Measurements from ENCODE around the gene CHMP1A. TPM values are rescaled to one million over a fixed set of nuclear protein-coding genes. Genes with fewer than 3 reads are reported as not detected.
"Not testable (repeated sequence)": the region's sequence is repeated elsewhere in the genome, so short reads cannot be mapped to it uniquely, and the experiment has no call there.

Gene CHMP1A
- total and polyA plus RNA-seq, 10 donors, result 44.4 to 96.2 (median 76.5) TPM

DNA sequence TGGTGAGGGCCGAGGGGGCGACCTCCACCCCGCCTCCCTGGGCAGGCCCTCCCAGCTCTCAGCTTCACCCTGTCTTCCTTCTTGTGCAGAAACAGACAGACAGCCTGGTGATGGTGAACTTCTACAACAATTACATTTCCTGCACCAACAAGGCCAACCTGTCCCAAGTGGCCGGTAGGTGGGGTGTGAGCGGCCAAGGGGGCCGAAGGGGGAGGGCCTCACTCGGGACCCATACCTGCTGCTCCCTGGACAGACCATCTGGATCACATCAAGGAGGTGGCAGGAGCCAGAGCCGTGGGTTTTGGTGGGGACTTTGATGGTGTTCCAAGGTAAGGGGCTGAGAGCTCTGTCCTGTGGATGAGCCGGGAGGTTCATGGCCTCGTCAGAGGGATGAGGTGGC lies 20.1 kb downstream of the CHMP1A start:
- H3K36me3 ChIP-seq, result no peaks in the 10 kb centered on the region
- intact Hi-C loops (cut with DNase I; ENCODE audit: low total_unique reads), result no loop called here
- peaks cover 0 to 51% (median 3%) of the 10 kb centered on the region in 7 donors for H3K27me3 ChIP-seq (replicated peaks in 1 of 7)
- no peaks in the 10 kb centered on the region for H3K9me3 ChIP-seq
- H3K4me3 ChIP-seq, result no peak overlapping the region
- no peak for DNase-seq
- WGBS, 5 donors, result 66 to 80% (median 70%) methylated on average over 9 to 10 of the region's 10 CpGs
- peaks cover 0 to 20% (median 12%) of the 10 kb centered on the region in 6 donors for H3K4me1 ChIP-seq
- TF ChIP-seq, protein P1, sequence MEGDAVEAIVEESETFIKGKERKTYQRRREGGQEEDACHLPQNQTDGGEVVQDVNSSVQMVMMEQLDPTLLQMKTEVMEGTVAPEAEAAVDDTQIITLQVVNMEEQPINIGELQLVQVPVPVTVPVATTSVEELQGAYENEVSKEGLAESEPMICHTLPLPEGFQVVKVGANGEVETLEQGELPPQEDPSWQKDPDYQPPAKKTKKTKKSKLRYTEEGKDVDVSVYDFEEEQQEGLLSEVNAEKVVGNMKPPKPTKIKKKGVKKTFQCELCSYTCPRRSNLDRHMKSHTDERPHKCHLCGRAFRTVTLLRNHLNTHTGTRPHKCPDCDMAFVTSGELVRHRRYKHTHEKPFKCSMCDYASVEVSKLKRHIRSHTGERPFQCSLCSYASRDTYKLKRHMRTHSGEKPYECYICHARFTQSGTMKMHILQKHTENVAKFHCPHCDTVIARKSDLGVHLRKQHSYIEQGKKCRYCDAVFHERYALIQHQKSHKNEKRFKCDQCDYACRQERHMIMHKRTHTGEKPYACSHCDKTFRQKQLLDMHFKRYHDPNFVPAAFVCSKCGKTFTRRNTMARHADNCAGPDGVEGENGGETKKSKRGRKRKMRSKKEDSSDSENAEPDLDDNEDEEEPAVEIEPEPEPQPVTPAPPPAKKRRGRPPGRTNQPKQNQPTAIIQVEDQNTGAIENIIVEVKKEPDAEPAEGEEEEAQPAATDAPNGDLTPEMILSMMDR (IDR thresholded peaks at IDR 0.05 in 8 of 11, conservative IDR thresholded peaks at IDR 0.05 in 3 of 11), result no peak
- TF ChIP-seq POLR2AphosphoS5 (IDR thresholded peaks at IDR 0.05) (no peak), POLR2A (IDR thresholded peaks at IDR 0.05) (no peak)
- no peak overlapping the region for H3K27ac ChIP-seq

DNA sequence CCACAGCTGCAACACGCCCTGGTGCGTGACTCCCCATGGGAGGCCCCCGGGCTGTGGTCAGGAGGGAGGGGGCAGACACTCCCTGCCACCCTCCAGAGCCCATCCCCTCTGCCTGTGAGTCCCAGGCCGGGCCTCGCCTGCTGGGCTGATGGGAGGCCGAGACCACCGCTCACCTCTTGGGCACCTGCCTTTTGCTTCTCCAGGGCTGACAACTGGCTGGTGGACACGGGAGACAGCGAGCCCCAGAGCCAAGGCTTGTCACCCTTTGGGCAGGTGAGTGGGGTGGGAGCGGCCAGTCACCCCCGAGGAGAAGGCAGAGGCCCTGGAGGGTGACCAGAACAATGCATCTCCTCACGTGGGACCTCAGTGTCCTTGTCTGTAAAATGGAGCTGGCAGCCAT lies 20.8 kb downstream of the CHMP1A start:
- Histone ChIP-seq H3K27me3 (replicated peaks in 1 of 7) (peaks cover 0 to 59% (median 3%) of the 10 kb centered on the region in 7 donors), H3K9me3 (no peaks in the 10 kb centered on the region), H3K27ac (no peak overlapping the region), H3K4me1 (peaks cover 0 to 17% (median 11%) of the 10 kb centered on the region in 6 donors), H3K36me3 (no peaks in the 10 kb centered on the region), H3K4me3 (no peak overlapping the region)
- 83 to 94% (median 89%) methylated on average over 11 to 12 of the region's 12 CpGs for WGBS, 5 donors
- DNase-seq, result no peak
- TF ChIP-seq POLR2AphosphoS5 (IDR thresholded peaks at IDR 0.05) (no peak), POLR2A (IDR thresholded peaks at IDR 0.05) (no peak)
- intact Hi-C loops (cut with DNase I; ENCODE audit: low total_unique reads), result no loop called here

DNA sequence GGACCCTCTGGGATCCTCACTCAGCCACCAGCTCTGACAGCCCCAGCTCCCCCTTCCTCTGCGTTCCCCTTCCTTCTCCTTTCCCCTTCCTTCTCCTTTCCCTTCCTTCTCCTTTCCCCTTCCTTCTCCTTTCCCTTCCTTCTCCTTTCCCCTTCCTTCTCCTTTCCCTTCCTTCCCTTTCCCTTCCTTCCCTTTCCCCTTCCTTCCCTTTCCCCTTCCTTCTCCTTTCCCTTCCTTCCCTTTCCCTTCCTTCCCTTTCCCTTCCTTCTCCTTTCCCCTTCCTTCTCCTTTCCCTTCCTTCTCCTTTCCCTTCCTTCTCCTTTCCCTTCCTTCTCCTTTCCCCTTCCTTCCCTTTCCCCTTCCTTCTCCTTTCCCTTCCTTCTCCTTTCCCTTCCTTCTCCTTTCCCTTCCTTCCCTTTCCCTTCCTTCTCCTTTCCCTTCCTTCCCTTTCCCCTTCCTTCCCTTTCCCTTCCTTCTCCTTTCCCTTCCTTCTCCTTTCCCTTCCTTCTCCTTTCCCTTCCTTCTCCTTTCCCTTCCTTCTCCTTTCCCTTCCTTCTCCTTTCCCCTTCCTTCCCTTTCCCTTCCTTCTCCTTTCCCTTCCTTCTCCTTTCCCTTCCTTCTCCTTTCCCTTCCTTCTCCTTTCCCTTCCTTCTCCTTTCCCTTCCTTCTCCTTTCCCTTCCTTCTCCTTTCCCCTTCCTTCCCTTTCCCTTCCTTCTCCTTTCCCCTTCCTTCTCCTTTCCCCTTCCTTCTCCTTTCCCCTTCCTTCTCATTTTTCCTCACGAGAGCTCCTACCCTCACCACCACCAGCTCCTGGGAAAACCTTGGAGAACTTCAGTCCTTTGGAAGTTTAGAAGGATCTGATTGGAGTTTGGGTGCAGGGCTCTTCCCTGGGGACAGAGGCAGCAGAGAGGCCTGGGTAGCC lies 22.8 kb downstream of the CHMP1A start:
- not testable (repeated sequence) for H3K4me1 ChIP-seq

DNA sequence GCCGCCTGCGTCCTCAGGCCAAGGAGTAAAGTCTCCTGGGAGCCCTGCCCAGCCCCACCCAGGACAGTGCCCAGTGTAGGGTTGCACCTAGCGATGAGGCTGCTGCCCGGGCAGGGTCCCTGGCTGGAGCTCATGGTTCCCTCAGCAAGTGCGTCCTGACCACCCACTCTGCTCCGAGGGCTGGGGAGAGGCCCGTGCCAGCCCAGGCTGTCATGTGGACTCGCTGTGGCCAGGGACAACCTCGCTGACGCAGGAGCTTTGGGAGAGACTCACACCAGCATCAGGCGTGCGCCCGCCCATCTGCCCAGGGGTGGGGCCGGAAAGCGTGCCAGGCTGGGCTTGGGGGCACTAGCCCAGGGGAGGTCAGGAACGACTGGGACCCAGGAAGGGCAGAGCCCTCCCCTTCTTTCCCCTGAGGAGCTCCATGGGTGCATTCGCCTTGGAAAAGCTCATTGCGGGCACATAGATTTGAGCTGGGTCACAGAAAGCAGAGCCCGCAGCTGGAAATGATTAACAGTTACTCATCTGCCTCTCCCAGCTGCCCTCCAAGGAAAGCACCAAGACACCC lies 24.4 kb downstream of the CHMP1A start:
- WGBS, 5 donors, result 84 to 90% (median 87%) methylated on average over 14 to 19 of the region's 19 CpGs
- H3K36me3 ChIP-seq, result no peaks in the 10 kb centered on the region
- H3K4me1 ChIP-seq, result peaks cover 0 to 6% (median 0%) of the 10 kb centered on the region in 6 donors
- H3K27me3 ChIP-seq (replicated peaks in 1 of 7), result peaks cover 0 to 50% (median 3%) of the 10 kb centered on the region in 7 donors
- DNase-seq, result no peak
- no peak overlapping the region for H3K27ac ChIP-seq
- TF ChIP-seq, protein P1 (IDR thresholded peaks at IDR 0.05 in 8 of 11, conservative IDR thresholded peaks at IDR 0.05 in 3 of 11), result no peak
- TF ChIP-seq POLR2AphosphoS5 (IDR thresholded peaks at IDR 0.05), result no peak
- TF ChIP-seq POLR2A (IDR thresholded peaks at IDR 0.05), result no peak
- H3K4me3 ChIP-seq, result no peak overlapping the region
- intact Hi-C loops (cut with DNase I; ENCODE audit: low total_unique reads), result no loop called here
- peaks cover 0 to 3% (median 0%) of the 10 kb centered on the region in 8 donors for H3K9me3 ChIP-seq

More for the DNA sequence above, 22.8 kb downstream of the CHMP1A start:
- H3K27ac ChIP-seq; H3K4me3 ChIP-seq; DNase-seq; intact Hi-C loops (cut with DNase I; ENCODE audit: low total_unique reads); H3K9me3 ChIP-seq; H3K36me3 ChIP-seq: not testable (repeated sequence)
- H3K27me3 ChIP-seq (replicated peaks in 1 of 7), result peaks cover 0 to 52% (median 3%) of the 10 kb centered on the region in 7 donors
- 43 to 74% (median 58%) methylated on average over 2 of the region's 2 CpGs for WGBS, 5 donors
